ENCODE measurements around the gene PDCL2.
A peak's percentile ranks its signal among the peaks of the same experiment; 100 is the strongest.

The PDCL2 gene

GRCh38 chr4:55539658-55540057, 52.4 kb downstream of the PDCL2 start:
- no peak for DNase-seq (ENCODE audit: low read depth, low spot score)

DNA sequence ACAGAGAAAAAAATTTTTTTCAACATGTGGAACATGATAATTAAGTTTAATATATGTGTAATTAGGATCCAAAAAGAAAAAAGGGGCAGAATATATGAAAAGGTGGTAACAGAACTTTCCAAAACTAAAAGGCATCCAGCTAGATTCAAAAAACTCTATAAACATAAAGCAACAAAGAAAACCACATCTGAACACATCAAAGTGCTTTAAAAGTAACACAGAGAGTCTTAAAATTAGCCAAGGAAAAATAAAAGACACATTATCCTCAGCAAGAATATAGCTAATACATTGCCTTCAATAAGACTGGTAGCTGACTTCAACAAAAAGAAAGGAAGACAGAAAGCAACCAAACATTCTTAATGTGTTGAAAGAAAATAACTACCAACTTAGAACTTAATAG, 53.5 kb downstream of the PDCL2 start:
- no peak for DNase-seq (ENCODE audit: low read depth, low spot score)

DNA sequence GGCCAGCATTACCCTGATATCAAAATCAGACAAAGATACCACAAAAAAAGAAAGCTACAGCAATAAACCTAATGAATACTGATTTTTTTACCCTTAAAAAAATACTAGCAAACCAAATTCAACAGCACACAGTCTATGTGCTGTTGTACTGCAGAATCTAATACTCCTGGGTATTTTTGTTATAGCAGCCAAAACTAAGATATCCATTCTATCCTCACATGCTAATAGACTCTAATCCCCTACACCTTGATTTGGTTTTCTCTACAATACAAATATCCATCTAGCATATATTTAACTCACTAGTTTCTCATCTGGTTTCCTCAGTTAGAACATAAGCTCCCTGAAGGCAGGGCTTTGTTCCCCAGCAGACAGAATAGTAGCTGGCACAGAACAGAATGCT, 57.7 kb downstream of the PDCL2 start:
- no peak for DNase-seq (ENCODE audit: low read depth, low spot score)

DNA sequence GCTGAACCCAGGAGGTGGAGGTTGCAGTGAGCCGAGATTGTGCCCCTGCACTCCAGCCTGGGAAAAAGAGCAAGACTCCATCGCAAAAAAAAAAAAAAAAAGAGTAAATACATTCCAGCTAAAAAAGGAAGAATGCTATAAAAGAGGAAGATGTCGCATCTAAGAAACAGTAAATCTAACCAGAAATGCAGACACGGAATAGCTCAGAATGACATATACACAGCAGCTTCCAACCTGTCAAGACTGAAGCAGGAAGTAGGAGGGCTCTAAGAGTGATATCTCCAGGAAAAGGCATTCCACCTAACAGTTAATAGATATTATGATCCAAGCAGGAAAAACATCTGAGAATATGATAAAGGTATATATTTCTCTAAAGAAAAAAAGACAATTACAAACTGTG, 61.4 kb downstream of the PDCL2 start:
- DNase-seq (ENCODE audit: low read depth, low spot score), result no peak

DNA sequence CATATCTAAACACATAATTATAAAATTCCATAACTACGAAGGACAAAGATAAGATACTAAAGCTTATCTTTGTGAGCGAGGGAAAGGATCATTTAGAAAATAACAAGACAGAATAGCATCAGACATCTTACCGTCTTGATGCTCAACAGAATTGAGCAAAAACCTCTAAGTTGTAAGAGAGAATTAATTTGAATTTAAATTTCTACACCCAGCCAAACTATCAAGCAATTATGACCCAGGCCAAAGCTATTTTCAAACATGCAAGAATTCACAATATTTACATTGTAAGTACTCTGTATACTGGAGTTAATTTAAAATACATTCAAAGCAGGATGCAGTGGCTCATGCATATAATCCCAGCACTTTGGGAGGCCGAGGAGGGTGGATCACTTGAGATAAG, 61.9 kb downstream of the PDCL2 start:
- no peak for DNase-seq (ENCODE audit: low read depth, low spot score)

DNA sequence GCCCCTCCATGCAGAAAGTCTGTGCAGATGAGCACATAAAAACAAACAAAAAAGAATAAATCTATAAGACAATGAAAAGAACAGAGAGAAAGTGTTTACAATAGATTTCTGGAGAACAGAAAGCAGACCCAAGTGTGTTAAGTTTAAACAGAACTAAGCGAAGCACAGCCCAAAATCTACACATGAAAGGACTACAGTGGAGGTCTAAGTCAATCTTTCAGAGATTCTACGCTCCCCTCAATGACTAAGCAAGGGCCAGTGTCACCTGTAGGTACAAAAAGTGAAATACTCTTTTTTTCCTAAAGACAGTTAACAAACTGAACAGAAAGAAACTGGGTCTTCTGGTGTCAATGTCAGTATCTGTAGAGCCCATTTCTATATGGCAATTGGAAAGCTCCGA, 63.6 kb downstream of the PDCL2 start:
- DNase-seq (ENCODE audit: low read depth, low spot score), result no peak

GRCh38 chr4:55524844-55525571, 67.0 kb downstream of the PDCL2 start:
- DNase-seq (ENCODE audit: low read depth, low spot score), result no peak

DNA sequence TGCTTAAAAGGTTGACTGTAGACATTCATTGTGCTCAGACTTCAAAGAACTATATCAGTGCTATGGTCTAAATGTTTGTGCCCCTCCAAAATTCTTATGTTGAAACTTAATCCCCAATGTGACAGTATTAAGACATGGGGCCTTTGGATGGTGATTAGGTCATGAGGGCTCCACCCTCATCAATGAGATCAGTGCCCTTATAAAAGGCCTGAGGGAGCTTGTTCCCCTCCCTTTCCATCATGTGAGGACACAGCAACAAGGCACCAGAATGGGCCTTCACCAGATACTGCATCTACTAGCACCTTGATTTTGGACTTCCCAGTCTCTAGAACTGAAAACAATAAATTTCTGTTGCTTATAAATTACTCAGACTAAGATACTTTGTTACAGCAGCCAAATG, 73.6 kb downstream of the PDCL2 start:
- no peak for DNase-seq (ENCODE audit: low read depth, low spot score)

DNA sequence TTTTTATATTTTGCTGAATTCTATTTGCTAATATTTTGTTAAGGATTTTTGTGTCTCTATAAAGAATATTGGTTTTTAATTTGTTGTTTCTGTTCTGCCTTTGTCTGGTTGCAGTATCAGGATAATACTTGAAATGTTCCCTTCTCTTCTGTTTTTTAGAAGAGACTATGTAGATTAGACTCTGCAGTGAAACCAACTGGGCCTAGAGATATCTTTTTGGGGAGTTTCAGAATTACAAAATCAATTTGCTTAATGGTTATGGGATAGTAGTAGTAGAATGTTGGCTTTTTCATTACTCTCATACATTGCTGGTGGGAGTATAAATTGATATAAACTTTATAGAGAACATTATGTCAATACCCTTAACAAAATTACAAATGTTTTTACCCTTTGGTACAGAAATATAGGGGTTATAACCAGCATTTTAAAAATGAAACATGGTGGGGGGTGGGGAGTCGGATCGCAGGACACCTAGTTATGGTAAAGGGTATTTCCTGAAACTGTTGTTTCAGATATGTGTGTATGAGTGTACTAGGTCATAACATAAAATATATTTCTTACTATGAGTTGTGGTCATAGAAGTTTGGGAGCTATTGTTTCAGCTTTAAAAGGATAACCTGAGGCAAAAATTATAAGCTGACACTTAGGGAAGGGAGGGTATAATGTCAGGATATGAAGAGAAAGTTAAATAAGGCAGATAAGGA, 74.4 kb downstream of the PDCL2 start:
- DNase-seq (ENCODE audit: low read depth, low spot score), result no peak

DNA sequence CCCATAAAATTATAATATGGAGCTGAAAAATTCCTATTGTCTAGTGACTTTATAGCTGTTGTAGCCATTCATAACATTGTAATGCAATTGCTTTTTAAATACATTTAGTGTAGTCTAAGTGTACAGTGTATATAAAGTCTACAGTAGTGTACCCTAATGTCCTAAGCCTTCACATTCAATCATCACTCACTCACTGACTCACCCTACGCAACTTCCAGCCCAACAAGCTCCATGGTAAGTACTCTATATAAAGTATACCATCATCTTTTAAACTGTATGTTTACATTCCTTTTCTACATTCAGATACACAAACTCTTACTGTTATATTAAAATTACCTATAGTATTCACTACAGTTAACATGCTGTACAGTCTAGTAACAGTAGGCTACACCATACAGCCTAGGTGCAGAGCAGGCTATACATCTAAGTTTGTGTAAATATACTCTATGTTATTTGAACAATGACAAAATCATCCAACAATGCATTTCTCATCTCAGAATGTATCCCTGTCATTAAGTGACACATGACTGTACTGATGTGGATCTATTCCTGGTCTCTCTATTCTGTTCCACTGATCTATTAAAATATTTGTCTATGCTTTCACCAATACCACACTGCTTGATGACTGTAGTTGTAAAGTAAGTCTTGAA, 79.0 kb downstream of the PDCL2 start:
- DNase-seq (ENCODE audit: low read depth, low spot score), result no peak

- DNase-seq (ENCODE audit: low read depth, low spot score), result no peak
Observed at GRCh38 chr4:55512077-55512476, 80.0 kb downstream of the PDCL2 start.

GRCh38 chr4:55510685-55511084, 81.4 kb downstream of the PDCL2 start:
- no peak for DNase-seq (ENCODE audit: low read depth, low spot score)

- peak; percentile 36 for DNase-seq (ENCODE audit: low read depth, low spot score)
Observed at GRCh38 chr4:55509266-55509665, 82.8 kb downstream of the PDCL2 start.

DNA sequence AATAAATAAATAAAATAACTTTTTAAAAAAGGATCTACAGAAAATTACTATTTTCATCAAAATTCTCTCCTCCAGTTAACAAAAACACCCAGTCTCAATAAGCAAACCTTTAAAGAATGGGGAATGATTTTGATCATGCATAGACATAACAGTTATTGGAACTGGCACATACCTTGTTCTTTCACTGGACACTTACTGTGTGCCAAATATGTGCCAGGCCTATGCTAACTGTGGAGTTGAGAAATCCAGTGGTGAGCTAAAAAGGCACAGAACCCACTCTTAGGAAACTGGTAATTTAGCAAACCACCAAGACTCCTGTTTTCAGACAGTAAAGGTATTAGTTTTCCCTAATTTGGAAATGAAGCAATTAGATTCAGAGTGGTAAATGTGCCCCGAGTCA, 84.4 kb downstream of the PDCL2 start:
- no peak for DNase-seq (ENCODE audit: low read depth, low spot score)

Data from astrocyte of the hippocampus (primary cell).